Germinal center (tissue), 1 donor: Measurements from ENCODE around the gene CRACR2B.

ENCODE experiments used
- DNase-seq: peaks from one replicate; pipeline ENCODE4 v3.0.0; 2012; ENCODE audit warnings: mixed read lengths, low spot score

Gene CRACR2B

GRCh38 chr11:794766-795633 is 32.7 kb upstream of the CRACR2B start:
- no peak for DNase-seq

DNA sequence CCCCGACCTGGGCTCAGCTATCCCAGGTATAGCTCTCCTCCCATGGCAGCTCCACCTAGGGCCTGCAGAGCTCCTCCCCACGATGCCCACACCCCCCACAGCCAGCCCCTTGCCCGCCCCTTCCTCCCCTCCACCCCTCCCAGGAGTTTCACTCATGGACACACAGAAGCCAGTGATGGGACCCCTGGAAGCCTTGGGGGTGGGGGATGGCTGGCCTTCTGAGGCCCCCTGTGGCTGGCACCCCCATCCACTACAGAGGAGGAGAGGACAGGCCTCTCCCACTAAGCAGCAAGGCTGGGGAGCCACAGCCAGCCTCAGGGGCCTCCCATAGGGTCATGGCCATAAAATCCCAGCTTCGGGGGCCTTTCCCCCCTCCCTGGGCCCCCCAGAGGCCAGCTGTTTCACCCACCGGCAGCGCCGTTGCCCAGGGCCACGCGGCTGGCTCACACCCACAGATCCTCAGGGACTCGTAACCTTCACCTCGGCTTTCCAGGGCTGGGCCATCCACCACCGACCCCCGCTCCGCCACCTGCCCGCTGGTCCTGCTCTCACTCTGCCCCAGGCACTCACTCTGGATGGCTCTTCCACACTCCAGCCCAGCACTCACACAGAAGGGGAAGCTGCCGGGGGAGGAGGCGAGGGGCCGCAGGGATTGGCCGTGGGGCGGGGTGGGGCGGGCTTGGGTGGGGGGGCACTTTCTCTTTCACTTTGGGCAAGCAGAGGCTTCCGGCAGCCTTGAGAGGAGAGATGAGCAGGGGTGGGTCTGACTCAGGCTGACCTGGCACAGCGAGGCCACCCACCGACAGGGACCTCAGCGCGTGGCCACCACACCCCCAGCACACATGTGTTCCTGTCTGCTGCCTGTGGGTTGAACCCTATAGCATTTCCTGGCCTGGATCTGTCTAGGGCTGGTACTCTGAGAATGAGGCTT is 31.8 kb upstream of the CRACR2B start:
- DNase-seq: peak; percentile 92

- DNase-seq: no peak
Measured at GRCh38 chr11:796565-797295, 31.0 kb upstream of the CRACR2B start.

GRCh38 chr11:797296-798092 is 30.2 kb upstream of the CRACR2B start:
- peak; percentile 80 for DNase-seq

DNA sequence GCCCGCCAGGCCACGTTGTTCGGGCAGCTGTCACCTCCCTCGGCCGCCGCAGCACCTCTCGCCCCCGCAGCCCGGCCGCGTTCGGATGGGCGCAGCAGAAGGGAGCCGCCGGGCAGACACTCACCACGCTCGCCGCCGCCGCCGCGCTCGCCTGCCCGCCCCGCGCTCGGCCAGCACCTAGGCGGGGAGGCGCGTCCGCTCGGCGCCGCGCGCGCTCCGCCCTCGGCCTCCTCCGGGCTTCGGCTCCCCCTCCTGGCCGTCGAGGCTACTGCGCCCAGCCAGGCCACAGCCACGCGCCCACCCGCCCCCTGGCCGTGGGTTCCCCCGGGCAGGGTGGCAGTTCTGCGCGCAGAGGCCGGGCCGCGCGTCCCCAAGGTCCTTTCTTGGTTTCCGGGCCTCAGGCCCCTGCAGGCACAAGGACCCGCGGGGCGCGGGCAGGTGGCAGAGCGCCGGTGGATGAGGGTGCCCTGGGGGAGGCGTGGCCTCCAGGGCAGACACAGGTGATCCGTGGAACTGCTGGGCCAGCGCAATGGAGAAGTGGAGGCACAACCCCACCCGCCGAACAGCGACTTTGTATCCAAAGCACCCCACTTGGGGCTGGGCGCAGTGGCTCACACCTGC is 29.5 kb upstream of the CRACR2B start, which contains the start of gene SLC25A22:
TSS of gene SLC25A22 (minus strand) at position 189 of the 621 bp plus-strand sequence. CDS start 3,275 bp downstream, outside the sequence.
- DNase-seq: peak; percentile 93

GRCh38 chr11:799641-800316 is 27.9 kb upstream of the CRACR2B start:
- DNase-seq: no peak

DNA sequence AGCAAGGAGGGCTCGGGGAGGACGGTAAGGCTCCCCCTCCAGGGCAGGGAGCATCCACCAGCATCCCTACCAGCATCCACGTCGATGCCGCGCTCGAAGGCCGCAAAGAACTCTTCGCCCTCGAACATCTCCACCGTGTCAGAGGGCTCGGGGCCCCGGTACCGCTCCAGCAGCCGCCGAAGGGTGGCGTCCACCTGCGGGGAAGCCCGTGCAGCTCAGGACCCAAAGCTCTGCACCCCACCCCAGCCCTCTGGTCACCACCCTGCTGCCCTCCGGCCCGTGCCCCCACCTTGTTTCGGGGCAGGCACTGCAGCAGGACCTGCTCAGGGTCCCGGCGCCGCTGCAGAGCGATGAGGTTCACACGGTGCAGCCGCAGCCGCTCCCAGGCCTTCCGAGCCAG is 27.2 kb upstream of the CRACR2B start:
- no peak for DNase-seq

DNA sequence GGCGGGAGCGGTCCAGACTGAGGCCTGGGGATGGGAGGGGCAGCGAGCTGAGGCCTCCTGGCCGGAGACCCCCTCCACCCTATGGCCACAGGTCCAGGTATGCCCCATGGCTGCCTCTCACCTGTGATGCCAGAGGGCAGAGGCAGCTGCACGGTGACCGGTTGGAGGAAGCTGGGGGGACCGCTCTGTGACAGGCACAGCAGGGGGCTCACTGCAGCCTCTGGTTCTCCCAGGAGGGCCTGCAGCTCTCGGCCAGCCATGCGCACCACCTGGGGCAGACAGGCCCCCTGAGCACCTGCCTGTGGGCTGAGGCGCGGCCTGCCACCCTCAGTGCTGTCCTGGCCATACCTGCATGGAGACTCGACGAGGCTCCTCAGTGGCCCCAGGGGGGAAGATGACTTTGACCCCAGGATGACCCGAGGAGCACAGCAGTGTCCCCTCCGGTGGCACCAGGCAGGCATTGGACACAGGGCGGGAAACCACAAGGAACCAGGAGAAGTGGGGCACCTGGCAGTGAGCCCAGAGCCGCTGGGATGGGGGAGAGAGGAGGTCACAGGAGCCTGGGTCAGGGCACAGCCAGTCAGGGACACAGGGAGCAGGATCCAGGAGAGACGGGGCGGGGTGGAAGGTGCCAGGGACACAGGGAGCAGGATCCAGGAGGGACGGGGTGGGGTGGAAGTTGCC is 26.5 kb upstream of the CRACR2B start:
- DNase-seq: no peak

DNA sequence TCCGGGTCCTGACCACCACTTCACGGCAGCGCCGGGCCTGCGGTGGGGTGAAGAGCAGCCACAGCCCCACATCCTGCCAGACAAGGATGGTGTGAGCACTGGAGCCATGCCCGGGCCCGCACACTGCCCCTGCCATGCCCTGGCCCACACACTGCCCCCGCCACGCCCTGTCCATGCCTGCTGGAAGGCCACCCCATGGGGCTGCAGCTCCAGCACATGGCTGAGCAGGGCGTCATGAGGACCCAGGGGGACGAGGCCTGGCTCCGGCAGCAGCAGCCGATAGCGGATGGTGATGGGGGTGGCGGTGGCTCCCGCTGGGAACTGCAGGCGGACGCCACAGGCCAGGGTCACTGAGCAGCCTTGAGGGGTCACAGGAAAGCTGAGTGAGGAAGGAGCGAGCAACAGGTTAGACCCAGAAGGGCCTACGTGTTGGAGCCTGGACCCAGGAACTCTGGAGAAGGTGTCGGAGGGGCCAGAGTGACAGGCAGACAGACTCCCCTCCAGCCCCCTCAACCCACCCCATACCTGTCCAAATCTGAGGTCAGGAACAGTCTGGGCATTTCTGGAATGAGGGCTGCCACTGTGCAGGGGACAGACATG is 25.6 kb upstream of the CRACR2B start:
- DNase-seq: no peak

- no peak for DNase-seq
Measured at GRCh38 chr11:802693-803466, 24.8 kb upstream of the CRACR2B start.

- no peak for DNase-seq
Measured at GRCh38 chr11:803467-803742, 24.3 kb upstream of the CRACR2B start.

DNA sequence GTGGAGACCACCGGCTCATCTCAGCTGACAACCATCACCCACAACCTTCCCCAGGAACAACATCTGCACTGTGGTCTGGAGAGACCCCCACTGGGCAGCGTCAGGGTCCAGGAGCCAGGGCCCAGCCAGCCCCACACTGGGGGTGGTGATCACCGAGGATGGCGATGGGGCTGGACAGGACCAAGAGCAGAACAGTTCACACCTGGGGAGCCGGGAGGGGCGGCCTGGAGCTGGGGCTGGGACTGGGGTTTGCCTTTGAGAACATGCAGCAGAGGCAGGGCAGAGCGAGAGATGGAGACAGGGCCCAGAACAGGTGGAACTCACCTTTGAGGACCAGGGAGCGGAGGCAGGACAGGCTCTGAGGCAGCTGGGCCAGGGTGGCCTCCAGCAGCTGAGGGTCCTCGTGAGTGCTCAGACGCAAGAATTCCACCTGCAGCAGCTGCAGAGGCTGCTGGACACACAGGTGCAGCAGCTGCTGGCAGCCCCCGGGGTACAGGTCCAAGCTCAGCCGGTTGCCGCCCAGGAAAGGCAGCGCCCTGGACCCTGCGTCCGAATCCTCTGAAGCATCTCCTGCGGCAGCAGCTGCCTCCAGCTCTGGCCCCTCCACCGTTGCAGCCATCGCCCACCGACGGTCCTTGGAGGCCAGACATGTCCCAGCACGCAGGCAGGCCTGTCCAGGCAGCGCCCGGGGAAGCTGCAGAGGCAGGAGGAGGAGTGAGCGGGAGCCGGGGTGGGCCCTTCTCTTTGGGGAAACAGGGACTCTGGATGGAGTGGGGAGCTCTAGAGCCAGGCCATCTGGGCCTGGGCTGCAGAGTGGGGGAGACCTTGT is 23.7 kb upstream of the CRACR2B start:
- no peak for DNase-seq

DNA sequence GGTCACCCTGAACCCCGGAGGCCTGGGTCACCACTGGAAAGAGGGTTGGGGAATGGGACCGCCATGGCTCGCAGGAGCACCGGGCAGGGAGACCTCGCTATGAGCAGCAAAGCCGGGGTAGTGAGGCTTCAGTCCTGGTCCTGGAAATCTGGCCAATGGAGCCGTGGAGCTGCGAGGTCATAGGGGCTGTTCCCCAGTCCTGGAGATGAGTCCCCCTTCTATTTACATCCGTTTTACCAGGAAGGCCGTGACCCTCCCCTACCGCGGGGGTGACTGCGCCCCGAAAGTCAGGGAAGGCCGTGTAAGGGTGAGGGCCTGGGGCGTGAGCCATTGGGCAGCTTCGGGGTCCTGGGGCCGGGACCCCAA is 23.1 kb upstream of the CRACR2B start:
- no peak for DNase-seq

- no peak for DNase-seq
Measured at GRCh38 chr11:808427-809286, 19.1 kb upstream of the CRACR2B start.

DNA sequence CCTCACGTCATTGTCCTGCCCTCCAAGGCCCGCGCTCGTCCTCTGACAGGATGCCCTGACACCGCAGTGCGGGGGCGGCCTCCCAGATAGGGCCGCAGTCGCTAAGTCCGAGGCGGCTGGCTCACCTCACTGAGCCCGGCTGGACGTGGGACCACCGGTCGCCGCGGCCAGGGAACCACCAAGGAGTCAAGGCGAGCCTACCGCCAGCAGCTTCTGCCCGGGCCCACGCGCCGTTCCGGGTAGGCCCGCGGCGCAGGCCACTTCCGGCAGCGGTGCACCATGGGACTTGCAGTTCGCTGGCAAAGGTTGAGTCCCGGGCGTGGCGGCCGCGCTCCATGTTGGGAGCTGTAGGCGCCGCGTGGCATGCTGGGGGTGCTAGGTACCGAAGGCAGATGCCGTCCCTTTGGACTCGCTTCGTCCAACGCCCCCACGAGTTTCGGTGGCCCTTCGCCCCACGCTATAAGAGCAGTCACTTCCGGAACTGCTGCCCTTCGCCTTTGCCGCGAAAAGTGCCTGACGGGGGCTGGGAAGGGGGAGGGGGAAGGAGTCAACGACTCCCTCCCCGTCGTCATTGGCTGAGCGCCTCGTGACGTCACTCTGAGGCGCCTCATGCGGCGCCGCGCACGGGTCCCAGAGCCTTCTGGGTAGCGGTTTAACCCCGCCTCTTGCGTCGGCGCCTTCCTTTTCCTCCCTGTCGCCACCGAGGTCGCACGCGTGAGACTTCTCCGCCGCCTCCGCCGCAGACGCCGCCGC is 18.3 kb upstream of the CRACR2B start, which contains the start of gene RPLP2:
TSS of gene RPLP2 (plus strand) at position 681 of the 753 bp plus-strand sequence. CDS start 268 bp downstream, outside the sequence.
- peak; percentile 96 for DNase-seq

DNA sequence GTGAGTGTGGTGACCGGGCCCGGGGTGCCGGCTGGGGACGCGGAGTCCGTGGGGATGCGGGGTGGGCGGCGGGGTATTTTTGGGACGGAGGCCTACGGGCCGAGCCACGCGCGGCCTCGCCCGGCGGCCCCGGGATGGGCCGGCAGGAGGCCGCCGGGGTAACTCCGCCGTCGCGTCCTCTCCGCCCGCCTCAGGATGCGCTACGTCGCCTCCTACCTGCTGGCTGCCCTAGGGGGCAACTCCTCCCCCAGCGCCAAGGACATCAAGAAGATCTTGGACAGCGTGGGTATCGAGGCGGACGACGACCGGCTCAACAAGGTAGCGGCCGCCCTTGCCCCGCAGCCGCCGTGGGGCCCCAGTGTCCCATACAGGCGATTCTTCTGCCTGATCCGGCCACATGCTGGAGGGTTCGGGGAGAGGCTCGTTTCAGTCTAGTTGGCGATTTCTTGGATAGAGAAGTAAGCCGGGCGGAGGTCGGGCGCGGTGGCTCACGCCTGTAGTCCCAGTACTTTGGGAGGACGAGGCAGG is 17.6 kb upstream of the CRACR2B start:
- DNase-seq: no peak
